DND-41 (cell line): Measurements from ENCODE around the gene LEMD1.
"Not testable (repeated sequence)": the region's sequence is repeated elsewhere in the genome, so short reads cannot be mapped to it uniquely, and the experiment has no call there.

ENCODE experiments used
- ATAC-seq: fragments of 200-7000 bp; cut with Tn5 transposase; 3 replicates; pipeline ENCODE4 v1.9.1; 2021; ENCODE audit warnings: low read depth; ENCODE audit not compliant: insufficient read depth
- DNase-seq: peaks from one replicate; pipeline ENCODE4 v3.0.0-alpha.2; 2020
- H2AFZ ChIP-seq: 2 replicates; pipeline ENCODE4 v1.6.0; 2012; ENCODE audit warnings: low read depth, low read length
- H3K27ac ChIP-seq: 2 replicates; pipeline ENCODE4 v1.5.1; 2012; ENCODE audit warnings: low read length, inconsistent platforms
- H3K27me3 ChIP-seq: fragments of 200-600 bp; sonication (generic); 2 replicates; pipeline ENCODE4 v1.6.0; 2012; ENCODE audit warnings: low read length, mild to moderate bottlenecking, inconsistent platforms; ENCODE audit not compliant: insufficient read depth, poor library complexity
- H3K36me3 ChIP-seq: 2 replicates; pipeline ENCODE4 v1.5.1; 2012; ENCODE audit warnings: low read length, inconsistent platforms; ENCODE audit not compliant: insufficient read depth
- H3K4me1 ChIP-seq: 2 replicates; pipeline ENCODE4 v1.5.1; 2012; ENCODE audit warnings: mild to moderate bottlenecking, low read length; ENCODE audit not compliant: insufficient read depth
- H3K4me2 ChIP-seq: 2 replicates; pipeline ENCODE4 v1.6.0; 2012; ENCODE audit warnings: mild to moderate bottlenecking, moderate library complexity, low read length, inconsistent platforms; ENCODE audit not compliant: insufficient read depth
- H3K4me3 ChIP-seq, 2 experiments: fragments of 200-600 bp in 1 of 2; shearing (Covaris generic) in 1 of 2; 2 replicates each; pipeline ENCODE4 v1.5.1; 2012 to 2016; ENCODE audit warnings: inconsistent platforms in 2 of 2, low read length in 2 of 2, mild to moderate bottlenecking in 2 of 2, low read depth in 1 of 2, moderate library complexity in 1 of 2
- H3K79me2 ChIP-seq: 2 replicates; pipeline ENCODE4 v1.6.0; 2012; ENCODE audit warnings: low read length, inconsistent platforms; ENCODE audit not compliant: insufficient read depth
- H3K9ac ChIP-seq: 2 replicates; pipeline ENCODE4 v1.6.0; 2012; ENCODE audit warnings: low read depth, mild to moderate bottlenecking, inconsistent platforms, low read length, moderate library complexity
- H3K9me3 ChIP-seq: 2 replicates; pipeline ENCODE4 v1.5.1; 2012; ENCODE audit warnings: low read length, moderate library complexity, mild to moderate bottlenecking, inconsistent platforms; ENCODE audit not compliant: insufficient read depth, severe bottlenecking
- H4K20me1 ChIP-seq: 2 replicates; pipeline ENCODE4 v1.6.0; 2012; ENCODE audit warnings: low read length; ENCODE audit not compliant: insufficient read depth
- CTCF ChIP-seq: IDR thresholded peaks from 2 replicates; pipeline ENCODE4 v1.5.1; 2012; ENCODE audit warnings: borderline replicate concordance, low read length, moderate library complexity, mild to moderate bottlenecking; ENCODE audit not compliant: poor library complexity, severe bottlenecking; ENCODE audit errors: extremely low read depth
- EZH2 ChIP-seq: IDR thresholded peaks from 3 replicates; pipeline ENCODE4 v1.6.1; 2012; ENCODE audit warnings: borderline replicate concordance, low read depth, mild to moderate bottlenecking, moderate library complexity, low read length, inconsistent platforms; ENCODE audit not compliant: severe bottlenecking

The LEMD1 gene

DNA sequence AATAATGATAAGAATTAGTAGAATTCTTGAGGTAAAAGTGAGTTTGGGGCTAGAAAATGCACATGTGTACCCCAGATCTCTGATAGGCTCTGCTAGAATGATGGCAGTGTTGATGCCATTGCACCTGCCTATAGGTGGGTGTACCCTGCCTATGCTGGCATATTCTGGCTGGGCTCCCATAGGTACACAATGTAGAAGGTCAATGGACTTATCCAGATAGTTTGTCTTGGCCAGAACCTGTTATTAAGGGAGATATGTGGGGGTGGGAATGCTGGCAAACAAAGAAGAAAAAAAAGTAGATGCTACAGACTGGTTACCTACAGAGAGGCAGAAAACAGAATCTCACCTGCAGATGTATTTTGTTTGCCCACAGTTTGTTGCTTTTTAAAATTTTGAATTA is 51.1 kb downstream of the LEMD1 start:
- TF ChIP-seq CTCF: no peak
- no peak for TF ChIP-seq EZH2
- Histone ChIP-seq H2AFZ (no peak overlapping the region), H4K20me1 (no peaks in the 10 kb centered on the region), H3K79me2 (no peaks in the 10 kb centered on the region), H3K4me1 (no peaks in the 10 kb centered on the region), H3K27ac (no peak overlapping the region), H3K36me3 (no peaks in the 10 kb centered on the region), H3K4me3 (no peak overlapping the region), H3K27me3 (peaks cover 48% of the 10 kb centered on the region), H3K9me3 (no peaks in the 10 kb centered on the region), H3K9ac (no peak overlapping the region), H3K4me2 (no peak overlapping the region)
- no peak for DNase-seq
- ATAC-seq: no peak

DNA sequence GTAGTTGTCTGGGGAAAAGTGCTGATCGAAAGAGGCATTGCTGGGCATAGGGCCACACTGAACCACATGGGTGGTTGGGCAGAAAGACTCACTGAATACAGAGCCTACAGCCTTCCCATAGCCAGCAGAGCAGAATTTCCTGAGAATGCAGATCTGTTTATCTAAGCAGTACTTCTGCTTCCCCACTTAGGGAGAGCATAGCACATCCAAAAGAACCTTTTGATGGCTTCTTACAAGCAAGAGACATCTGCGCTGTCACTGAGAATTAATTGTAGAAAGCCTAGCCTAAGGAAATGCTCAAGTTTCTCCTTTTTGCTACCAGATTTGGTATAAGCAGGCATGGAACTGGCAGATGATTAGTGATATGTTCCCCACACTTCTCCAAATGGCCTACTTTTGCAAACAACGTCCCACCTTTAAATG is 52.1 kb downstream of the LEMD1 start:
- ATAC-seq (no peak), DNase-seq (no peak)
- H3K79me2 ChIP-seq: no peaks in the 10 kb centered on the region
- no peak overlapping the region for H3K4me2 ChIP-seq
- H4K20me1 ChIP-seq: no peaks in the 10 kb centered on the region
- H3K36me3 ChIP-seq: no peaks in the 10 kb centered on the region
- peaks cover 51% of the 10 kb centered on the region for H3K27me3 ChIP-seq
- no peak for TF ChIP-seq CTCF
- no peak for TF ChIP-seq EZH2
- no peaks in the 10 kb centered on the region for H3K4me1 ChIP-seq
- H3K9me3 ChIP-seq: no peaks in the 10 kb centered on the region
- no peak overlapping the region for H2AFZ ChIP-seq
- H3K27ac ChIP-seq: no peak overlapping the region
- no peak overlapping the region for H3K4me3 ChIP-seq
- H3K9ac ChIP-seq: no peak overlapping the region

- H3K4me3 ChIP-seq: no peak overlapping the region
- no peak overlapping the region for H2AFZ ChIP-seq
- H3K36me3 ChIP-seq: no peaks in the 10 kb centered on the region
- TF ChIP-seq CTCF (no peak), EZH2 (no peak)
- H4K20me1 ChIP-seq: no peaks in the 10 kb centered on the region
- DNase-seq: no peak
- H3K4me1 ChIP-seq: no peaks in the 10 kb centered on the region
- H3K27ac ChIP-seq: no peak overlapping the region
- no peak overlapping the region for H3K4me2 ChIP-seq
- H3K79me2 ChIP-seq: no peaks in the 10 kb centered on the region
- ATAC-seq: no peak
- no peak overlapping the region for H3K9ac ChIP-seq
- H3K27me3 ChIP-seq: peaks cover 41% of the 10 kb centered on the region
- H3K9me3 ChIP-seq: no peaks in the 10 kb centered on the region
These were observed 53.4 kb downstream of the LEMD1 start for GRCh38 chr1:205368478-205368877.

DNA sequence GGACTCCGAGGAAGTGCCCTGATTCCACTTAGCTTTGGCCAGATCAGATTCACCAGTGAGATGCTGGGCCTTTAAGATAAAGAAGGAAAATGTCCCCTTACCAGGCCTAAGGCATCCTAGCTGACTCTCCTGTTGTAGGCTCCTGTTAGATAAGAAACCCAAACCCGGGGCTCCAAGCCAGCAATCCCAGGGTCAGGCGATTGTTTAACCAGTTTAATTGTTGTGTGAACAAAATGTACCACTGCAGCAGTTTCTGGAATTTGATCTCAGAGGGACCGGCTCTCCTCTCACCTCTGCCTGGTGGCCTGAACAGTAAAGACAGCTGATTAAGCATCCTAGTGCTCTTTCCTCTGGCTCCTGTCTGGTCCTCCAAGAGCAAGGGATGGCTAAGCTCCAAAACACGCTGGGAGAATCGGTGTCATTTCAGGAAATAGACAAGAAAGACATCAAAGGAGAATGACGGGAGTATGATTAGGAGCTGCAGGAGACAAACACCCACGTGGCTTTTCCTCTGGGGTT is 55.9 kb downstream of the LEMD1 start:
- H3K9ac ChIP-seq: no peak overlapping the region
- no peaks in the 10 kb centered on the region for H3K4me1 ChIP-seq
- no peak overlapping the region for H3K27ac ChIP-seq
- DNase-seq (no peak), ATAC-seq (no peak)
- H3K4me2 ChIP-seq: no peak overlapping the region
- H3K27me3 ChIP-seq: peaks cover 38% of the 10 kb centered on the region
- no peak overlapping the region for H2AFZ ChIP-seq
- no peaks in the 10 kb centered on the region for H3K36me3 ChIP-seq
- no peaks in the 10 kb centered on the region for H4K20me1 ChIP-seq
- no peak for TF ChIP-seq CTCF
- TF ChIP-seq EZH2: no peak
- no peak overlapping the region for H3K4me3 ChIP-seq
- no peaks in the 10 kb centered on the region for H3K79me2 ChIP-seq
- H3K9me3 ChIP-seq: no peaks in the 10 kb centered on the region

- not testable (repeated sequence) for H3K79me2 ChIP-seq, H4K20me1 ChIP-seq, H3K9me3 ChIP-seq, H3K4me1 ChIP-seq, H3K27ac ChIP-seq, H3K4me3 ChIP-seq, H2AFZ ChIP-seq, H3K4me2 ChIP-seq, H3K36me3 ChIP-seq, ATAC-seq, H3K9ac ChIP-seq, DNase-seq
- peaks cover 44% of the 10 kb centered on the region for H3K27me3 ChIP-seq
These were observed 56.8 kb downstream of the LEMD1 start for GRCh38 chr1:205365086-205365485.
